AG09319 (cell line): ENCODE results near the gene GPR137B.
"Not testable (repeated sequence)": the region's sequence is repeated elsewhere in the genome, so short reads cannot be mapped to it uniquely, and the experiment has no call there.

Experiments used
- DNase-seq: peaks from one replicate; pipeline ENCODE4 v3.0.0-alpha.2; 2010; ENCODE audit warnings: low read depth; ENCODE audit errors: extremely low read depth
- TF ChIP-seq, protein P1 (sequence below): IDR thresholded peaks from 2 replicates; pipeline ENCODE4 v1.5.1; 2011; ENCODE audit warnings: low read depth, mild to moderate bottlenecking, inconsistent platforms, low read length, moderate library complexity

The GPR137B gene, protein sequence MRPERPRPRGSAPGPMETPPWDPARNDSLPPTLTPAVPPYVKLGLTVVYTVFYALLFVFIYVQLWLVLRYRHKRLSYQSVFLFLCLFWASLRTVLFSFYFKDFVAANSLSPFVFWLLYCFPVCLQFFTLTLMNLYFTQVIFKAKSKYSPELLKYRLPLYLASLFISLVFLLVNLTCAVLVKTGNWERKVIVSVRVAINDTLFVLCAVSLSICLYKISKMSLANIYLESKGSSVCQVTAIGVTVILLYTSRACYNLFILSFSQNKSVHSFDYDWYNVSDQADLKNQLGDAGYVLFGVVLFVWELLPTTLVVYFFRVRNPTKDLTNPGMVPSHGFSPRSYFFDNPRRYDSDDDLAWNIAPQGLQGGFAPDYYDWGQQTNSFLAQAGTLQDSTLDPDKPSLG

DNA sequence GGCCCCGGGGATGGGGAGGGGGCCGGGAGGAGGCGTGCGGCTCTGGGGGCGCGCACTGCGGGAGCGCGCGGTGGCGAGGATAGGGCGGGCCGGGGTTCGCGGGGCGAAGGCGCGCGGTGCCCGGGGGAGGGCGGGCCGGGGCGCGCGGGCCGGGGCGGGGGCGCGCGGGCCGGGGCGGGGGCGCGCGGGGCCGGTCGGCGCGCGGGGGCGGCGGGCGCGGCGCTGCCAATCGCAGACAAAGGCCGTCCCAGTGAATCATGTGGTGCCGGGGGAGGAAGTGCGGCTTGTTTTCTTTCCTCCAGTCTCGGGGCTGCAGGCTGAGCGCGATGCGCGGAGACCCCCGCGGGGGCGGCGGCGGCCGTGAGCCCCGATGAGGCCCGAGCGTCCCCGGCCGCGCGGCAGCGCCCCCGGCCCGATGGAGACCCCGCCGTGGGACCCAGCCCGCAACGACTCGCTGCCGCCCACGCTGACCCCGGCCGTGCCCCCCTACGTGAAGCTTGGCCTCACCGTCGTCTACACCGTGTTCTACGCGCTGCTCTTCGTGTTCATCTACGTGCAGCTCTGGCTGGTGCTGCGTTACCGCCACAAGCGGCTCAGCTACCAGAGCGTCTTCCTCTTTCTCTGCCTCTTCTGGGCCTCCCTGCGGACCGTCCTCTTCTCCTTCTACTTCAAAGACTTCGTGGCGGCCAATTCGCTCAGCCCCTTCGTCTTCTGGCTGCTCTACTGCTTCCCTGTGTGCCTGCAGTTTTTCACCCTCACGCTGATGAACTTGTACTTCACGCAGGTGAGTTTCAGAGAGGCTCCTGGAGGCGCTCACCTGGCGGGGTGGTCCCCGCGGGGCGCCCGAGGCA is at the start of gene GPR137B:
GPR137B (plus strand) TSS at position 287 of the 851 bp plus-strand sequence; CDS start at position 371, 84 bp downstream.
- DNase-seq = no peak
- TF ChIP-seq, protein P1, sequence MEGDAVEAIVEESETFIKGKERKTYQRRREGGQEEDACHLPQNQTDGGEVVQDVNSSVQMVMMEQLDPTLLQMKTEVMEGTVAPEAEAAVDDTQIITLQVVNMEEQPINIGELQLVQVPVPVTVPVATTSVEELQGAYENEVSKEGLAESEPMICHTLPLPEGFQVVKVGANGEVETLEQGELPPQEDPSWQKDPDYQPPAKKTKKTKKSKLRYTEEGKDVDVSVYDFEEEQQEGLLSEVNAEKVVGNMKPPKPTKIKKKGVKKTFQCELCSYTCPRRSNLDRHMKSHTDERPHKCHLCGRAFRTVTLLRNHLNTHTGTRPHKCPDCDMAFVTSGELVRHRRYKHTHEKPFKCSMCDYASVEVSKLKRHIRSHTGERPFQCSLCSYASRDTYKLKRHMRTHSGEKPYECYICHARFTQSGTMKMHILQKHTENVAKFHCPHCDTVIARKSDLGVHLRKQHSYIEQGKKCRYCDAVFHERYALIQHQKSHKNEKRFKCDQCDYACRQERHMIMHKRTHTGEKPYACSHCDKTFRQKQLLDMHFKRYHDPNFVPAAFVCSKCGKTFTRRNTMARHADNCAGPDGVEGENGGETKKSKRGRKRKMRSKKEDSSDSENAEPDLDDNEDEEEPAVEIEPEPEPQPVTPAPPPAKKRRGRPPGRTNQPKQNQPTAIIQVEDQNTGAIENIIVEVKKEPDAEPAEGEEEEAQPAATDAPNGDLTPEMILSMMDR = no peak

DNA sequence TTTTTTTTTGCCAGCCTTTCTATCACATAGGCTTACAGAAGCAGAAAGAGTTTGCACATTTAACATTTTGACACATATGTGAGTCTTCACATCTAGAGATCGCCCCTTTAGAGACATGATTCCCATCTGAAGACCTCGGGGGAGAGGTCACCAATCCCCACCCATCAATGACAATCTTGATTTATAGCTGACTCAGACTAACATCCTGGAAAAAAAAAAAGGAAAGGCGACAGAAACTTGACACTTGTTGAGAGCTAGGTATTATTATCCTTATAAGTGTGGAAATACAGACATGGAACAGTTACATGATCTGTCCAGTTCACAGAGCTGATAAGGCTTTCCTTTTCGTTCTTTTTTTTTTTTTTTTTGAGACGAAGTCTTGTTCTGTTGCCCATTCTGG is 49.4 kb upstream of the GPR137B start:
- DNase-seq = no peak
- TF ChIP-seq, protein P1 = no peak

DNA sequence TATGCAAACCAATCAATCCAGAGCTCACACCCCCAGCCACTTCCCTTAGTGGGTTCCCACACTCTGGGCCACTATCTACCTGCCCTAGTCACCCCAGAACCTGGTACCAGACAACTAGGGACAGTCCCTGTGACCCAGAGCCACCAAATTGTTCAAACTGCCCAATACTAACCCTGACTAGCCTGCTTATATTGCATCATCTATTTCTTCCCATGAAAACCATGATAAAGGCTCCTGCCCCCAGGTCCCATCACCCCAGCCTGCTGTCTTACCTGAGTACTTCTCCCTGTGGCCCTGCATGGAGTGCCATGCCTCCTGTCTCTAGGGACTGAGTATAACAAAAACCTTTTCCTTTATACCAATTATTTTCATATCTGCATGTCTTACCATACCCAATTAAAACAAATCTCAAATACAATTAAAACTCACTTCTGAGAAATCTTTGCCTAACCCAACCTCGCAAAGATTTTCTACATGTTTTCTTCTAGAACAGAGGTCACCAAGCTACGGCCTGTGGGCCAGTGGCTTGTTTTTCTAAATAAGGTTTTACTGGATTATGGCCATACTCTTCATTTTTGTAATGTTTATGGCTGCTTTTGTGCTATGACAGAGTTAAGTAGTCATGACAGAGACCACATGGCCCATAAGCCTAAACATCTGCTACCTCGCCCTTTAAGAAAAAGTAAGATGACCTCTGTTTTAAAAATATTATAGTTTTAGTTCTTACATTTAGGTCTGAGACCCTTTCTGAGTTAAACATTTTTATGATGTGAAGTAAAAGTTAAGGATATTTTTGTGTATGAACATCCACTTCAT is 46.4 kb upstream of the GPR137B start:
- TF ChIP-seq, protein P1 = no peak
- no peak for DNase-seq

- not testable (repeated sequence) for DNase-seq
Observed at GRCh38 chr1:236096660-236097482, 45.5 kb upstream of the GPR137B start.

- TF ChIP-seq, protein P1 = no peak
- DNase-seq = no peak
Observed at GRCh38 chr1:236098267-236098666, 44.1 kb upstream of the GPR137B start.

- TF ChIP-seq, protein P1 = no peak
Observed at GRCh38 chr1:236099355-236099974, 42.9 kb upstream of the GPR137B start.

More at GRCh38 chr1:236099355-236099974, 42.9 kb upstream of the GPR137B start:
- no peak for DNase-seq
